SK-N-SH (cell line): Measurements from ENCODE around the gene SDS. TPM values are rescaled to one million over a fixed set of nuclear protein-coding genes. Genes with fewer than 3 reads are reported as not detected.

Experiments
- CTCF ChIA-PET: fragments of 300-600, 350-600 bp; formaldehyde crosslinking; extraction: SDS; loops from one replicate; lab custom pipeline; 2021; lab: Yijun Ruan, JAX
- POLR2A ChIA-PET: fragments of 350-600 bp; sonication (Branson Sonifier 250); formaldehyde crosslinking; extraction: SDS; loops from one replicate; lab custom pipeline; 2020; ENCODE audit warnings: antibody characterized with exemption, inconsistent platforms; lab: Yijun Ruan, JAX
- DNase-seq: peaks from one replicate; pipeline ENCODE4 v3.0.0; 2012
- H2AFZ ChIP-seq: fragments of 200-600 bp; sonication (generic); 2 replicates; pipeline ENCODE4 v1.8.1; 2016; ENCODE audit warnings: antibody characterized with exemption, mild to moderate bottlenecking, low read depth
- H3F3A ChIP-seq: fragments of 200-600 bp; sonication (generic); replicated peaks from 2 replicates; pipeline ENCODE3; 2016; ENCODE audit warnings: antibody characterized with exemption, mild to moderate bottlenecking; ENCODE audit not compliant: insufficient read depth
- H3K27ac ChIP-seq, 2 experiments: fragments of 200-500 bp in 1 of 2; fragments of 200-600 bp in 1 of 2; sonication (Bioruptor generic) in 1 of 2; sonication (generic), shearing (Covaris generic) in 1 of 2; 2 replicates each; pipeline versions ENCODE4 v1.5.1 to v1.6.1; 2014 to 2016; ENCODE audit warnings: low read depth in 2 of 2, inconsistent platforms in 1 of 2, low read length in 1 of 2, mild to moderate bottlenecking in 1 of 2, mixed read lengths in 1 of 2
- H3K27me3 ChIP-seq: fragments of 200-600 bp; sonication (generic), shearing (Covaris generic); 2 replicates; pipeline ENCODE4 v1.6.1; 2016; ENCODE audit warnings: mixed run types; ENCODE audit not compliant: insufficient read depth
- H3K36me3 ChIP-seq, 2 experiments: fragments of 200-500 bp in 1 of 2; fragments of 200-600 bp in 1 of 2; sonication (Bioruptor generic) in 1 of 2; sonication (generic) in 1 of 2; replicated peaks in 1 of 2; 2 replicates each; pipeline versions ENCODE3 to v1.5.1; 2014 to 2016; ENCODE audit warnings: low read length in 1 of 2, mild to moderate bottlenecking in 1 of 2; ENCODE audit not compliant: insufficient read depth in 2 of 2, control insufficient read depth in 1 of 2
- H3K4me1 ChIP-seq, 2 experiments: fragments of 200-500 bp in 1 of 2; fragments of 200-600 bp in 1 of 2; sonication (Bioruptor generic) in 1 of 2; sonication (generic), shearing (Covaris generic) in 1 of 2; 2 replicates each; pipeline versions ENCODE4 v1.5.1 to v1.6.1; 2014 to 2016; ENCODE audit warnings: low read depth in 1 of 2, low read length in 1 of 2, mixed run types in 1 of 2; ENCODE audit not compliant: insufficient read depth in 2 of 2, control insufficient read depth in 1 of 2
- H3K4me2 ChIP-seq: fragments of 200-600 bp; sonication (generic), shearing (Covaris generic); 2 replicates; pipeline ENCODE4 v1.6.1; 2017; ENCODE audit warnings: mixed run types
- H3K4me3 ChIP-seq, 2 experiments: fragments of 200-500 bp in 1 of 2; fragments of 200-600 bp in 1 of 2; sonication (Bioruptor generic) in 1 of 2; sonication (generic), shearing (Covaris generic) in 1 of 2; 2 replicates each; pipeline versions ENCODE4 v1.5.1 to v1.8.1; 2014 to 2016; ENCODE audit warnings: low read depth in 2 of 2, inconsistent platforms in 1 of 2, low read length in 1 of 2, mild to moderate bottlenecking in 1 of 2, mixed read lengths in 1 of 2, moderate library complexity in 1 of 2
- H3K79me2 ChIP-seq: fragments of 200-600 bp; sonication (generic); 2 replicates; pipeline ENCODE4 v1.8.1; 2017; ENCODE audit warnings: mild to moderate bottlenecking; ENCODE audit not compliant: insufficient read depth
- H3K9ac ChIP-seq: fragments of 200-600 bp; sonication (generic); 2 replicates; pipeline ENCODE4 v1.6.1; 2017; ENCODE audit warnings: mixed run types
- H3K9me2 ChIP-seq: fragments of 200-600 bp; sonication (generic); 2 replicates; pipeline ENCODE4 v1.6.1; 2017; ENCODE audit warnings: mixed run types
- H3K9me3 ChIP-seq: fragments of 200-600 bp; sonication (generic); 2 replicates; pipeline ENCODE4 v1.6.1; 2017; ENCODE audit warnings: mixed run types, mild to moderate bottlenecking, moderate library complexity
- H4K20me1 ChIP-seq: fragments of 200-600 bp; sonication (generic); 2 replicates; pipeline ENCODE4 v1.6.1; 2017; ENCODE audit warnings: mild to moderate bottlenecking, mixed run types; ENCODE audit not compliant: insufficient read depth
- CHD2 ChIP-seq: fragments of 150-350 bp; IDR thresholded peaks from 2 replicates; pipeline ENCODE4 v1.6.1; 2018; ENCODE audit warnings: low read length; ENCODE audit not compliant: partially characterized antibody
- JUND ChIP-seq: IDR thresholded peaks from 2 replicates; pipeline ENCODE4 v1.4.0; 2012
- MEF2A ChIP-seq: IDR thresholded peaks from 2 replicates; pipeline ENCODE4 v1.4.0; 2012; ENCODE audit warnings: low read depth, borderline replicate concordance
- MXI1 ChIP-seq: IDR thresholded peaks from 2 replicates; pipeline ENCODE4 v1.6.1; 2012; ENCODE audit warnings: mild to moderate bottlenecking, low read depth, low read length, improper control_type of control experiment
- NRF1 ChIP-seq: IDR thresholded peaks from 2 replicates; pipeline ENCODE4 v1.6.1; 2012; ENCODE audit warnings: low read depth, mild to moderate bottlenecking, low read length
- RAD21 ChIP-seq: IDR thresholded peaks from 2 replicates; pipeline ENCODE4 v1.6.1; 2012; ENCODE audit warnings: mild to moderate bottlenecking, low read length
- RCOR1 ChIP-seq: fragments of 150-350 bp; IDR thresholded peaks from 2 replicates; pipeline ENCODE4 v1.6.1; 2017; ENCODE audit warnings: antibody characterized with exemption, low read length
- REST ChIP-seq: IDR thresholded peaks from 2 replicates; pipeline ENCODE4 v1.6.1; 2012; ENCODE audit warnings: mild to moderate bottlenecking, low read depth, low read length, moderate library complexity
- RFX5 ChIP-seq: IDR thresholded peaks from 2 replicates; pipeline ENCODE4 v1.6.1; 2012; ENCODE audit warnings: mild to moderate bottlenecking, improper control_type of control experiment, low read length
- SIN3A ChIP-seq: IDR thresholded peaks from 2 replicates; pipeline ENCODE4 v1.6.1; 2012; ENCODE audit warnings: low read depth, mild to moderate bottlenecking, low read length, moderate library complexity, borderline replicate concordance
- SMC3 ChIP-seq: IDR thresholded peaks from 2 replicates; pipeline ENCODE4 v1.6.1; 2012; ENCODE audit warnings: low read depth, low read length, improper control_type of control experiment
- TCF12 ChIP-seq: IDR thresholded peaks from 2 replicates; pipeline ENCODE4 v1.4.0; 2012
- TEAD4 ChIP-seq: IDR thresholded peaks from 2 replicates; pipeline ENCODE4 v1.4.0; 2012; ENCODE audit warnings: mild to moderate bottlenecking, borderline replicate concordance; ENCODE audit not compliant: insufficient read depth
- YY1 ChIP-seq: IDR thresholded peaks from 2 replicates; pipeline ENCODE4 v1.4.0; 2012; ENCODE audit warnings: low read depth, mild to moderate bottlenecking
- ZBTB33 ChIP-seq: IDR thresholded peaks from 2 replicates; pipeline ENCODE4 v1.4.0; 2012; ENCODE audit warnings: low read depth, borderline replicate concordance
- whole genome bisulfite sequencing: methylation state at CpG from one replicate; pipeline ENCODE4 v1.1.6; 2017; ENCODE audit warnings: low lambda C conversion rate; 5-methylcytosine and 5-hydroxymethylcytosine counted together
- polyA plus RNA-seq, 3 experiments: library from polyadenylated mRNA; depleted of rRNA; stranded (reverse); fragments of >200 nt; gene quantifications; 2 replicates each; pipeline ENCODE4 v1.2.3, GENCODE V29; 2012

The SDS gene
- polyA plus RNA-seq, 1 of the 3 experiments (the other 2 are of a cell fraction): 0.08 TPM

- Histone ChIP-seq H3K4me1 (no peaks in the 10 kb centered on the region), H3K9me3 (no peaks in the 10 kb centered on the region), H3K9ac (no peak overlapping the region), H3K4me3 (no peak overlapping the region), H3K27ac (no peak overlapping the region), H2AFZ (no peak overlapping the region), H3F3A (no peaks in the 10 kb centered on the region), H3K27me3 (no peaks in the 10 kb centered on the region), H3K36me3 (no peaks in the 10 kb centered on the region), H4K20me1 (no peaks in the 10 kb centered on the region), H3K4me2 (no peak overlapping the region), H3K9me2 (no peaks in the 10 kb centered on the region), H3K79me2 (no peaks in the 10 kb centered on the region)
- ChIA-PET CTCF (interaction anchor here (0.8 to 3.5 kb wide), 3 partner anchors 10 to 477 kb away, joined by 3 to 19 read pairs (median 3); no protein-coding TSS in a partner anchor), POLR2A (no interaction called here)
- no peak for DNase-seq
- no peak for TF ChIP-seq REST
- 85% methylated on average over 2 of the region's 5 CpGs for WGBS
Observed at GRCh38 chr12:113435367-113435766, 31.7 kb upstream of the SDS start.

GRCh38 chr12:113432986-113433385 is 29.3 kb upstream of the SDS start:
- Histone ChIP-seq H3K4me1 (no peaks in the 10 kb centered on the region), H3K36me3 (no peaks in the 10 kb centered on the region), H3K9me2 (no peaks in the 10 kb centered on the region), H3K79me2 (no peaks in the 10 kb centered on the region), H3F3A (no peaks in the 10 kb centered on the region), H3K4me3 (no peak overlapping the region), H3K9me3 (no peaks in the 10 kb centered on the region), H4K20me1 (no peaks in the 10 kb centered on the region), H3K27ac (no peak overlapping the region), H3K27me3 (no peaks in the 10 kb centered on the region), H3K4me2 (no peak overlapping the region), H2AFZ (no peak overlapping the region), H3K9ac (no peak overlapping the region)
- no peak for TF ChIP-seq MEF2A
- TF ChIP-seq REST: no peak
- no peak for TF ChIP-seq NRF1
- no peak for TF ChIP-seq MXI1
- TF ChIP-seq TCF12: no peak
- no peak for TF ChIP-seq TEAD4
- TF ChIP-seq YY1: no peak
- no peak for TF ChIP-seq RFX5
- no peak for TF ChIP-seq ZBTB33
- TF ChIP-seq CHD2: no peak
- no peak for TF ChIP-seq RAD21
- no peak for TF ChIP-seq SIN3A
- TF ChIP-seq SMC3: no peak
- no peak for TF ChIP-seq JUND
- TF ChIP-seq RCOR1: no peak
- no peak for DNase-seq
- ChIA-PET CTCF (interaction anchor here (3.5 kb wide), 1 partner anchor 8 kb away, joined by 19 read pairs; no protein-coding TSS in a partner anchor), POLR2A (no interaction called here)
